Measurements from ENCODE around the gene APIP.

Gene APIP

DNA sequence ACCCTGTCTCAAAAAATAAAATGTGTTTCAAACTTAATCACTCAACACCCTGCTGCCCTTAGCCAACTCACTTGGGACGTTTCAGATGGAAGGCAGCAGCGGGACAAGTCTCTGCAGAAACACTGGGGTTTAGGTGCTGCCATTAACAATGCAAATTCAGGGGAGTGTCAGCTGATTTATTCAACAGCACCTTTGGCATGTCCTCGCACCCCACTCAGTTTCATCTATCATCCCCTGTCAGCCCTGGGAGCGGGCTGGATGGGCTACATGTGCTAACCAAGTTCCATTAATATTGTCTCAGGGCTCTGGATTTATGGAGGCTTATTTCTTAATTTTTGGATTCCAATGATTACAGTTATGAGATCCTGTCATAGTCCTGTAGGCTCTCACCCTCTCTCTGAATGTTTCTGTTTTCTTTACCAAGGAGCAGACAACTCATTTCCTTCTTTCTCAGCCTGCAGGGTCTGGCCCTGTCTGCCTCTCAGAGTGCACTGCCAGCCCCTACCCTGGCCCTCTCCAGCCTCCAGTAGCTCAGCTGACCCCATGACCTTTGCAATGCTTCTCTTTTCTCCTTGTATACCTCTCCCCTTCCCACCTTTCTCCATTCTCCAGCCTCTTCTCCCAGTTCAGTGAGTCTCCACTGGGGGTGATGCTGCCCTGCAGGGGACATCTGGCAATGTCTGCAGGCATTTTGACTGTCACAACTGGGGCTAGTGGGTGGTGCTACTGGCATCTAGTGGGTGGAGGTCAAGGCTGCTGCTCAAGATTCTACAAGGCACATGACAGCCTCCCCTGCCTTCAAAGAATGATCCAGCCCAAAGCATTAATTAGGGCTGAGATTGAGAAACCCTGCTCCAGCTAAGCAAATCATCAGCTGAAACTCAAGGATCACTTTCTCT, 79.0 kb downstream of the APIP start:
- DNase-seq: no peak

- DNase-seq: no peak
These were observed 82.6 kb downstream of the APIP start for GRCh38 chr11:34833602-34834001.

All from COR-L47 (cell line).